Brain microvascular endothelial cell (primary cell): Measurements from ENCODE around the gene TMC1.

Experiments
- DNase-seq: peaks from one replicate; pipeline ENCODE4 v3.0.0-alpha.2; 2020
- H3K27ac ChIP-seq: fragments of 250-450 bp; sonication (Bioruptor Pico); 2 replicates; pipeline ENCODE4 v1.5.1; 2020; ENCODE audit warnings: mild to moderate bottlenecking, moderate library complexity
- H3K27me3 ChIP-seq: fragments of 250-450 bp; sonication (Bioruptor Pico); replicated peaks from 2 replicates; pipeline ENCODE4 v1.5.1; 2020; ENCODE audit warnings: mild to moderate bottlenecking
- H3K36me3 ChIP-seq: fragments of 250-450 bp; sonication (Bioruptor Pico); replicated peaks from 2 replicates; pipeline ENCODE4 v1.5.1; 2020; ENCODE audit warnings: mild to moderate bottlenecking
- H3K4me3 ChIP-seq: 2 replicates; pipeline ENCODE4 v1.5.1; 2011; ENCODE audit warnings: low read depth, mild to moderate bottlenecking, control low read depth, low read length, moderate library complexity
- in situ Hi-C: cut with HindIII; loops from 2 replicates; pipeline ENCODE4 v1.10.0; 2017; ENCODE audit warnings: low sequenced_read_pairs, low pct_ligation_motif_present
- TF ChIP-seq, protein P1 (sequence below): IDR thresholded peaks from 2 replicates; pipeline ENCODE4 v1.5.1; 2011; ENCODE audit warnings: low read depth, mild to moderate bottlenecking, moderate library complexity, low read length, control low read depth, inconsistent platforms; ENCODE audit errors: missing control alignments

The TMC1 gene

DNA sequence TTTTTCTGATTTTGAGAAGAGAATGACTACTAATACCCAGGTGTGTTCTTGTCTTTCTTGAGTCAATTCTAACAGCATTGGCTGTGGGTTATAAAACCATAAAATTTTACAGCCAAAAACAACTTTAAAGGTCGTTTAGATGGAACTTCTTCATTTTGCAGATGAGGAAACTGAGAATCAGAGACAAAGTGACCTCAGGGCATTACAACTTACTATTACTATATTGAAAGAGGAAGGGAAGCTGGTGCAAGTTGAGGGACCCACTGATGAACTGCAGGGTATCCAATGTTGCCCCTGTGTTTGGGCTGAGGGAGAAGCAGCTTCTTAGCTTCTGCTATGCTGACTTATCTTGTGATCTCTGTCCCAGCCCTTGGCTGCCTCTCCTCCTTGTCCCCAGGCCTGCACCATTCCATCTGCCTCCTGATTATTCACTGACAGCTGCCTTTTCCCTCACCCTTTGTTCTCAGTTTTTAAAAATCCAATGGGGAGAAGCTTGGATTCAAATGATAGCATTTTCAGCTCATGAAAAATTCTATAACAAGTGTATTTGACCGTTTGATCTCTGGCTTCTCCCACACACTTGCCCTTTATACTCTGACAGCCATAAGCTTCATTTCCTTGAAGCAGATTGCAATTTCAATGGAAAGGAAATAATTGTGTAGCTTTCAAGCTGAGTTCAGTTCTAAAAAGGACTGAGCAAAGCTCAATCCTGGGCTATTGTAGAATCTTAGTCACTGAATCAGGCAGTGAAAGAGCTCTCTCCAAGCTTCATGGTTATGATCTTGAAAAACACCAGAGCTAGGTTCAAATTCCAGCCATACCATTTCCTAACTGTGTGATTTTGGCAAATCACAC is 68.5 kb downstream of the TMC1 start:
- Histone ChIP-seq H3K27me3 (no peaks in the 10 kb centered on the region), H3K36me3 (no peaks in the 10 kb centered on the region), H3K27ac (no peak overlapping the region), H3K4me3 (no peak overlapping the region)
- in situ Hi-C loops: loop anchor here (25.0 kb wide), 1 partner anchor 228 kb away; the partner anchor contains the start of gene ZFAND5
- TF ChIP-seq, protein P1, sequence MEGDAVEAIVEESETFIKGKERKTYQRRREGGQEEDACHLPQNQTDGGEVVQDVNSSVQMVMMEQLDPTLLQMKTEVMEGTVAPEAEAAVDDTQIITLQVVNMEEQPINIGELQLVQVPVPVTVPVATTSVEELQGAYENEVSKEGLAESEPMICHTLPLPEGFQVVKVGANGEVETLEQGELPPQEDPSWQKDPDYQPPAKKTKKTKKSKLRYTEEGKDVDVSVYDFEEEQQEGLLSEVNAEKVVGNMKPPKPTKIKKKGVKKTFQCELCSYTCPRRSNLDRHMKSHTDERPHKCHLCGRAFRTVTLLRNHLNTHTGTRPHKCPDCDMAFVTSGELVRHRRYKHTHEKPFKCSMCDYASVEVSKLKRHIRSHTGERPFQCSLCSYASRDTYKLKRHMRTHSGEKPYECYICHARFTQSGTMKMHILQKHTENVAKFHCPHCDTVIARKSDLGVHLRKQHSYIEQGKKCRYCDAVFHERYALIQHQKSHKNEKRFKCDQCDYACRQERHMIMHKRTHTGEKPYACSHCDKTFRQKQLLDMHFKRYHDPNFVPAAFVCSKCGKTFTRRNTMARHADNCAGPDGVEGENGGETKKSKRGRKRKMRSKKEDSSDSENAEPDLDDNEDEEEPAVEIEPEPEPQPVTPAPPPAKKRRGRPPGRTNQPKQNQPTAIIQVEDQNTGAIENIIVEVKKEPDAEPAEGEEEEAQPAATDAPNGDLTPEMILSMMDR: no peak
- DNase-seq: no peak

GRCh38 chr9:72590824-72591223 is 69.4 kb downstream of the TMC1 start:
- H3K36me3 ChIP-seq: no peaks in the 10 kb centered on the region
- H3K4me3 ChIP-seq: no peak overlapping the region
- TF ChIP-seq, protein P1: no peak
- in situ Hi-C loops: loop anchor here (25.0 kb wide), 1 partner anchor 229 kb away; the partner anchor contains the start of gene ZFAND5
- H3K27ac ChIP-seq: no peak overlapping the region
- H3K27me3 ChIP-seq: no peaks in the 10 kb centered on the region
- DNase-seq: no peak

- H3K27me3 ChIP-seq: no peaks in the 10 kb centered on the region
- H3K36me3 ChIP-seq: no peaks in the 10 kb centered on the region
- in situ Hi-C loops: loop anchor here (25.0 kb wide), 1 partner anchor 230 kb away; the partner anchor contains the start of gene ZFAND5
- H3K4me3 ChIP-seq: no peak overlapping the region
- TF ChIP-seq, protein P1: peak; percentile 69
- no peak overlapping the region for H3K27ac ChIP-seq
- peak; percentile 46 for DNase-seq
Measured at GRCh38 chr9:72592502-72593403, 71.3 kb downstream of the TMC1 start.

DNA sequence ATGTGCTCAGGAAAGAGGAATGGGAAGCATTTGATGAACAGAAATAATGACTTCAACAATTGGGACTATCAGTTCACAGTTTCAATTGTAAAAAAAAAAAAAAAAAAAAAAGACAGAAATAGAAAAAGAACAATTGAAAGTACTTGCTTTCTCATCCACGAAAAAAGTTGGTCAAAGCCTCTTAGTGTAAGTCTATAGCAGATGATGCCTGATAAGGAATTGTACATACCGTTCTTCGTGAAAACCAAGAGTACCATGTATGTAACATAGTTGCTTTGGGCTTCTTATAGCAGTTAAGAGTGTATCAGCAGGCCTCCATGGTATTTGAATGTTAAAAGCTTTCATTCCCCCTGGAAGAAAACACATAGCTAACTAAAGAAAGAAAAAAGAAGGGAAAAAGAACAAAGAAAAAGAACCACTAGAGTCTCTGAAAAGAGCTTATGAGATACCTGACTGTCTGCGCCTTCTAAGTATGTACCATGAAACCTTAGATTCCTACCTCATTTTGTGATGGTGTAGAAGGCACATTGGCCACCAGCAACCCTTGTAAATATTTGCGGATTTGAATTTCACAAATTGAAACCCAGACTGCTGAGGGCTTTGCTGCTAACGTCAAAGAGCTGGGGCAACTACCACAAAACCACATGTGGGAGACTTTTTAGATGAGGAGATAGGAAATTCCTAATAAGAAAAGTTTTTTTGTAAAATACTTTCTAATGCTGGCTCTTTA is 75.2 kb downstream of the TMC1 start:
- DNase-seq: no peak
- Histone ChIP-seq H3K27ac (no peak overlapping the region), H3K36me3 (no peaks in the 10 kb centered on the region), H3K27me3 (no peaks in the 10 kb centered on the region), H3K4me3 (no peak overlapping the region)
- in situ Hi-C loops: loop anchor here (25.0 kb wide), 1 partner anchor 234 kb away; the partner anchor contains the start of gene ZFAND5
- TF ChIP-seq, protein P1: no peak

GRCh38 chr9:72597181-72597517 is 75.7 kb downstream of the TMC1 start:
- Histone ChIP-seq H3K27me3 (no peaks in the 10 kb centered on the region), H3K36me3 (no peaks in the 10 kb centered on the region), H3K4me3 (no peak overlapping the region), H3K27ac (no peak overlapping the region)
- in situ Hi-C loops: loop anchor here (25.0 kb wide), 1 partner anchor 235 kb away; the partner anchor contains the start of gene ZFAND5
- no peak for DNase-seq
- TF ChIP-seq, protein P1: no peak
